Endodermal cell (in vitro differentiated cells): ENCODE measurements around the gene ABHD11. TPM values are rescaled to one million over a fixed set of nuclear protein-coding genes. Genes with fewer than 3 reads are reported as not detected.

Source experiments
- DNase-seq: peaks from one replicate; pipeline ENCODE4 v3.0.0-alpha.2; 2017
- H3K27ac ChIP-seq: 2 replicates; pipeline ENCODE4 v1.5.1; 2013; ENCODE audit warnings: mild to moderate bottlenecking, low read depth, low read length, moderate library complexity
- H3K27me3 ChIP-seq: 2 replicates; pipeline ENCODE4 v1.6.1; 2013; ENCODE audit warnings: mild to moderate bottlenecking, low read length, moderate library complexity; ENCODE audit not compliant: insufficient read depth, control insufficient read depth, poor library complexity, severe bottlenecking
- H3K36me3 ChIP-seq: 2 replicates; pipeline ENCODE4 v1.7.0; 2013; ENCODE audit warnings: mild to moderate bottlenecking, low read length, moderate library complexity; ENCODE audit not compliant: control insufficient read depth, insufficient read depth
- H3K4me1 ChIP-seq: one replicate; pipeline ENCODE4 v1.7.0; 2013; ENCODE audit warnings: low read length; ENCODE audit not compliant: control insufficient read depth, insufficient read depth
- H3K4me3 ChIP-seq: 2 replicates; pipeline ENCODE4 v1.5.1; 2013; ENCODE audit warnings: mild to moderate bottlenecking, low read length, moderate library complexity
- H3K9ac ChIP-seq: 2 replicates; pipeline ENCODE4 v1.6.1; 2013; ENCODE audit warnings: mild to moderate bottlenecking, low read length, moderate library complexity; ENCODE audit not compliant: poor library complexity, severe bottlenecking; ENCODE audit errors: extremely low read depth
- H3K9me3 ChIP-seq: 2 replicates; pipeline ENCODE4 v1.6.1; 2013; ENCODE audit warnings: mild to moderate bottlenecking, low read length, moderate library complexity; ENCODE audit not compliant: control insufficient read depth
- H3K27ac Mint-ChIP-seq: 2 replicates; pipeline ENCODE4 v1.8.0; 2020; ENCODE audit warnings: mixed read lengths
- H3K27me3 Mint-ChIP-seq: 2 replicates; pipeline ENCODE4 v1.8.0; 2021; ENCODE audit warnings: mild to moderate bottlenecking, mixed read lengths; ENCODE audit not compliant: insufficient read depth
- H3K36me3 Mint-ChIP-seq: 2 replicates; pipeline ENCODE4 v1.8.0; 2020; ENCODE audit warnings: low read depth, mixed read lengths
- H3K4me1 Mint-ChIP-seq: 2 replicates; pipeline ENCODE4 v1.8.0; 2020; ENCODE audit warnings: mixed read lengths
- H3K4me3 Mint-ChIP-seq: 2 replicates; pipeline ENCODE4 v1.8.0; 2020; ENCODE audit warnings: mild to moderate bottlenecking, moderate library complexity, mixed read lengths
- H3K9me3 Mint-ChIP-seq: 2 replicates; pipeline ENCODE4 v1.8.0; 2020; ENCODE audit warnings: mild to moderate bottlenecking, mixed read lengths
- WGBS, 2 experiments: methylation state at CpG; one replicate each; pipeline versions ENCODE4 v1.1.5 to v1.1.7; 2013; ENCODE audit warnings: missing lambda C conversion rate in 2 of 2, mixed read lengths in 1 of 2; ENCODE audit not compliant: insufficient coverage in 1 of 2, insufficient read length in 1 of 2; 5-methylcytosine and 5-hydroxymethylcytosine counted together
- total RNA-seq, 2 donors: library from RNA; stranded (reverse); fragmentation: NEBNext Ultra II Directional in 1 of 2; extraction: Animal tissue kit (Norgen Biotek cat#: 25700) in 1 of 2; gene quantifications; 2 replicates in 1 of 2; 3 replicates in 1 of 2; pipeline ENCODE4 v1.2.1, GENCODE V29; 2021
- TF ChIP-seq, protein P1 (sequence below): fragments of 200-600 bp; sonication (generic); conservative IDR thresholded peaks from 2 replicates; pipeline ENCODE4 v1.5.0; 2021; ENCODE audit warnings: antibody characterized with exemption, mild to moderate bottlenecking

Gene ABHD11
- total RNA-seq, 2 donors from 2014 or later = 76.9 to 109 TPM

DNA sequence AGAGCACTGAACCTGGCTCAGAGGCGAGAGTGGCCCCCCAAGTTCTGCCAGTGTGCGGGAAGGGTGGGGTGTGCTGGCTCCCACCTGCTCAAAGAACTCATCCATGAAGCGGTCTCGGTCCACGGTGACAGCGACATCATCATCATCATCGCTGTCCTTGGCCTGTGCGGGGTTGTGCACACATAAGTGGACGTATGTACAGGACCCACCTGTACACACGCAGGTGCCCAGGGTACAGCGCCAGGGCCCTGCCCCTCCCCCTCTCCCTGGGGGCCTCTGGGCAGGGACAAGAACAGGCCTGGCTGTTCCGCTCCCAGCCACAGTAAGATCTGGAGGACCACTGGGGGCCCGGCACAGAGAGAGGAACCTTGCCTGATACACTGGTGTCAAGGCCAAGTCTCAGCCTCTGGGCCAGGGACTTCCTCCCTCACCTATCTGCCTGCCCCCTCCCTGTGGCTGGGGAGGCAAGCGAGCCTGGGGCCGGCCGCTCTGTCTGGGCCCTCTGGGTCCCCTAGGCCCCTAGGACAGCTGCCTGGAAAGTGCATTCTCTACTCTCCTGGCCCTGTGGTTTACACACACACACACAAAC lies 29.5 kb downstream of the ABHD11 start:
- H3K9ac ChIP-seq = no peak overlapping the region
- H3K36me3 ChIP-seq = peaks cover 7% of the 10 kb centered on the region
- no peaks in the 10 kb centered on the region for H3K4me1 Mint-ChIP-seq
- peaks cover 11% of the 10 kb centered on the region for H3K36me3 Mint-ChIP-seq
- H3K27ac Mint-ChIP-seq = no peak overlapping the region
- 95 to 96% methylated on average over 7 to 16 of the region's 16 CpGs for WGBS, 2 experiments
- no peak overlapping the region for H3K4me3 Mint-ChIP-seq
- no peaks in the 10 kb centered on the region for H3K4me1 ChIP-seq
- H3K27me3 Mint-ChIP-seq = no peaks in the 10 kb centered on the region
- H3K9me3 ChIP-seq = no peaks in the 10 kb centered on the region
- no peak for DNase-seq
- TF ChIP-seq, protein P1, sequence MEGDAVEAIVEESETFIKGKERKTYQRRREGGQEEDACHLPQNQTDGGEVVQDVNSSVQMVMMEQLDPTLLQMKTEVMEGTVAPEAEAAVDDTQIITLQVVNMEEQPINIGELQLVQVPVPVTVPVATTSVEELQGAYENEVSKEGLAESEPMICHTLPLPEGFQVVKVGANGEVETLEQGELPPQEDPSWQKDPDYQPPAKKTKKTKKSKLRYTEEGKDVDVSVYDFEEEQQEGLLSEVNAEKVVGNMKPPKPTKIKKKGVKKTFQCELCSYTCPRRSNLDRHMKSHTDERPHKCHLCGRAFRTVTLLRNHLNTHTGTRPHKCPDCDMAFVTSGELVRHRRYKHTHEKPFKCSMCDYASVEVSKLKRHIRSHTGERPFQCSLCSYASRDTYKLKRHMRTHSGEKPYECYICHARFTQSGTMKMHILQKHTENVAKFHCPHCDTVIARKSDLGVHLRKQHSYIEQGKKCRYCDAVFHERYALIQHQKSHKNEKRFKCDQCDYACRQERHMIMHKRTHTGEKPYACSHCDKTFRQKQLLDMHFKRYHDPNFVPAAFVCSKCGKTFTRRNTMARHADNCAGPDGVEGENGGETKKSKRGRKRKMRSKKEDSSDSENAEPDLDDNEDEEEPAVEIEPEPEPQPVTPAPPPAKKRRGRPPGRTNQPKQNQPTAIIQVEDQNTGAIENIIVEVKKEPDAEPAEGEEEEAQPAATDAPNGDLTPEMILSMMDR = no peak
- H3K27me3 ChIP-seq = no peaks in the 10 kb centered on the region
- H3K9me3 Mint-ChIP-seq = no peaks in the 10 kb centered on the region
- no peak overlapping the region for H3K4me3 ChIP-seq
- no peak overlapping the region for H3K27ac ChIP-seq

DNA sequence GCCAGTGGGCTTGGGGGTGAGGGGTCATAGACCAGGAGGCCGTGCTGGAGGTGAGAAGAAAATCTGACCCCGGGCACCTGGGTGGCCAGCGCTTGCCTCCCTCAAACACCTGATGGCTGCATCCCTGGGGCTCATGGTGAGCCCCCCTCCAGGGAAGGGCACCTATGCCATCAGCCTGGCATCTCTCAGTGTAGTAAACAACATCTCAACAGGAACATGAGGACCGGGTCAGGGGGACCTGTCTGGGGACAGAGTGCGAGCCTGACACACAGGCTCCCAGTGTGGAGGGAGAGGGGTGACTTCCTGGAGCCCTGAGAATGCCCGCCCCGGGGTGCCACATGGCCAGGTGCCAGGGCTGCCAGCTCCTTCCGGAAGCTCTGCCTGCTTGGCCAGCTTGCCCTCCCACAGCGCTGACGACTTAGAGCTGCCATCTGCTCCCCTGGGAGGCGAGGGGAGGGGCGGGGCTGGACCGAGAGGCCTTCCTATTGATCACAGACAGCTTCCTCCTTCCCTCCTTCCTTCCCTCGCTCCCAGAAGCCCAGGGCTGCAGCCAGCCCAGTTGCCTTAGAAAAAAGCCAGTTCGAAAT lies 31.5 kb downstream of the ABHD11 start:
- Mint-ChIP-seq H3K27ac (no peak overlapping the region), H3K36me3 (peaks cover 11% of the 10 kb centered on the region), H3K4me3 (no peak overlapping the region), H3K27me3 (no peaks in the 10 kb centered on the region), H3K4me1 (peaks cover 6% of the 10 kb centered on the region), H3K9me3 (no peaks in the 10 kb centered on the region)
- no peak for DNase-seq
- no peak overlapping the region for H3K9ac ChIP-seq
- no peaks in the 10 kb centered on the region for H3K27me3 ChIP-seq
- no peaks in the 10 kb centered on the region for H3K9me3 ChIP-seq
- peaks cover 12% of the 10 kb centered on the region for H3K36me3 ChIP-seq
- TF ChIP-seq, protein P1 = no peak
- H3K4me3 ChIP-seq = no peak overlapping the region
- WGBS, 2 experiments = 78 to 89% methylated on average over 11 to 15 of the region's 15 CpGs
- H3K4me1 ChIP-seq = no peaks in the 10 kb centered on the region
- H3K27ac ChIP-seq = no peak overlapping the region

DNA sequence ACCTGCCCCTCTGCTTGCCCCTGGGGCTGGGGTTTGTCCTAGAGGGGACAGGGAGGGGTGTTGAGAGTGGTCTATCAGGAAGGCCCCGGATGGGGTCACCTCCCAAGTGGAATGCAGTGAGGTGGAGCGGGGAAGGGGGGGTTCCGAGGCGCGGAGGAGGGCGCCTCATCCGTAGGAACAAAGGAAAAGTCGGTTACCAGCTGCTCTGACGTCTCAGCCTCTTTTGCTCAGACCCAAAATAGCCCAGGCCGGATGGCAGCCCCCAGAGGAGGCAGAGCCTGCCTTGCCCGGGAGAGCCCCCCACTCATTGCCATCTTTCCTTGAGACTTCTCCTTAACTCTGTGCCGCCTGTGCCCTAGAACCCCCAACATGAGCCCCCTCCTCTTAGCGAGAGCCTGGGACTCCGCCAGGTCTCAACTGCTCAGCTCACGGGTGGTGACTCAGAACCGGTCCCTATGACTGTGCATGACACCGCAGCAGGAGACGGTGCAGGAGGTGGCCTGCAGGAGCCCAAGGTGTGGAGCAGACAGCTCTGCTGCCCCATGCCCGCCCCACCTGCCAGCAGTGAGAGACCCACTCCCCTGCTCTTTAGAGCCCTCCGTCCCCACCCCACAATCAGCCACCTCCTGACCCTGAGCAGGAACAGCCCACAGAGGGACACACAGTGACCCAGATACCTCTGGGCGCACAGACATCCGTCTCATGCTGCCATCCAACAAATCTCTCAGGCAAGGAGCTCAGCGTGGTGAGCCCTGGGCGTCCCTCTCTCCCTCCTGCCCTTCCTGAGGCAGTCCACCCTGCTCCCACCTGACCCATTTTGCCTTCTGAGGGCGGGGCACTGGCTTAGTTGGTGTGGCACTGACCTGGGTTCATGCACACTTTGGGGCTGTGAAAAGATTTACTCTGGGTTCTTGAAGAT lies 32.2 kb downstream of the ABHD11 start:
- DNase-seq = no peak
- no peaks in the 10 kb centered on the region for H3K9me3 ChIP-seq
- H3K36me3 ChIP-seq = peaks cover 19% of the 10 kb centered on the region
- H3K27ac ChIP-seq = no peak overlapping the region
- no peaks in the 10 kb centered on the region for H3K4me1 ChIP-seq
- WGBS, 2 experiments = 89 to 90% methylated on average over 14 to 25 of the region's 25 CpGs
- no peak overlapping the region for H3K9ac ChIP-seq
- Mint-ChIP-seq H3K27ac (no peak overlapping the region), H3K36me3 (peaks cover 18% of the 10 kb centered on the region), H3K4me1 (peaks cover 6% of the 10 kb centered on the region), H3K9me3 (no peaks in the 10 kb centered on the region), H3K4me3 (no peak overlapping the region), H3K27me3 (no peaks in the 10 kb centered on the region)
- H3K4me3 ChIP-seq = no peak overlapping the region
- TF ChIP-seq, protein P1 = no peak
- H3K27me3 ChIP-seq = no peaks in the 10 kb centered on the region
